Keratinocyte (primary cell): ENCODE data around the gene MINAR2. TPM values are rescaled to one million over a fixed set of nuclear protein-coding genes. Genes with fewer than 3 reads are reported as not detected.

Source experiments
- DNase-seq: peaks from one replicate; pipeline ENCODE4 v3.0.0-alpha.2; 2011; ENCODE audit warnings: low read depth, missing footprints, low spot score
- FAIRE-seq: peaks from 2 replicates; lab custom pipeline; 2011; peaks lifted over from hg19 to GRCh38; lab: Jason Lieb, UNC
- H2AFZ ChIP-seq: 2 replicates; pipeline ENCODE4 v1.6.0; 2012; ENCODE audit warnings: low read length, control low read depth, inconsistent platforms; ENCODE audit not compliant: control insufficient read depth
- H3K27ac ChIP-seq: 2 replicates; pipeline ENCODE4 v1.5.1; 2011; ENCODE audit warnings: low read length; ENCODE audit not compliant: control insufficient read depth, insufficient read depth
- H3K27me3 ChIP-seq: 3 replicates; pipeline ENCODE4 v1.6.0; 2011; ENCODE audit warnings: low read length; ENCODE audit not compliant: control insufficient read depth, insufficient read depth; ENCODE audit errors: extremely low read depth
- H3K36me3 ChIP-seq, 2 experiments: 2 replicates in 1 of 2; 3 replicates in 1 of 2; pipeline ENCODE4 v1.5.1; 2011; ENCODE audit warnings: low read length in 2 of 2, mild to moderate bottlenecking in 1 of 2; ENCODE audit not compliant: control insufficient read depth in 2 of 2, insufficient read depth in 2 of 2; ENCODE audit errors: extremely low read depth in 1 of 2
- H3K4me1 ChIP-seq: 3 replicates; pipeline ENCODE4 v1.5.1; 2011; ENCODE audit warnings: low read length; ENCODE audit not compliant: control insufficient read depth, insufficient read depth; ENCODE audit errors: extremely low read depth
- H3K4me2 ChIP-seq: 3 replicates; pipeline ENCODE4 v1.6.0; 2011; ENCODE audit warnings: low read depth, low read length; ENCODE audit not compliant: control insufficient read depth, insufficient read depth; ENCODE audit errors: extremely low read depth
- H3K4me3 ChIP-seq, 3 experiments: fragments of 200-600 bp in 1 of 3; sonication (generic) in 1 of 3; 2 replicates in 2 of 3; 3 replicates in 1 of 3; pipeline ENCODE4 v1.5.1; 2011 to 2016; ENCODE audit warnings: low read length in 3 of 3, mild to moderate bottlenecking in 3 of 3, control low read depth in 2 of 3, inconsistent platforms in 1 of 3, low read depth in 1 of 3, mixed read lengths in 1 of 3, mixed run types in 1 of 3, moderate library complexity in 1 of 3; ENCODE audit not compliant: control insufficient read depth in 2 of 3, insufficient read depth in 2 of 3; ENCODE audit errors: extremely low read depth in 1 of 3
- H3K79me2 ChIP-seq: 2 replicates; pipeline ENCODE4 v1.6.0; 2012; ENCODE audit warnings: low read length; ENCODE audit not compliant: control insufficient read depth, insufficient read depth
- H3K9ac ChIP-seq: 3 replicates; pipeline ENCODE4 v1.6.0; 2011; ENCODE audit warnings: low read length; ENCODE audit not compliant: control insufficient read depth, insufficient read depth; ENCODE audit errors: extremely low read depth
- H3K9me1 ChIP-seq: 3 replicates; pipeline ENCODE4 v1.6.0; 2011; ENCODE audit warnings: low read length; ENCODE audit not compliant: control insufficient read depth, insufficient read depth; ENCODE audit errors: extremely low read depth
- H3K9me3 ChIP-seq: 2 replicates; pipeline ENCODE4 v1.5.1; 2012; ENCODE audit warnings: low read depth, low read length; ENCODE audit not compliant: control insufficient read depth
- H4K20me1 ChIP-seq: 3 replicates; pipeline ENCODE4 v1.6.0; 2011; ENCODE audit warnings: low read length; ENCODE audit not compliant: control insufficient read depth, insufficient read depth; ENCODE audit errors: extremely low read depth
- EZH2 ChIP-seq: IDR thresholded peaks from one replicate; pipeline ENCODE4 v1.6.1; 2012; ENCODE audit warnings: inconsistent platforms, mild to moderate bottlenecking, low read length, moderate library complexity
- dilution Hi-C: fragments of 300-500 bp; cut with MboI; formaldehyde crosslinking; loops from one replicate; pipeline ENCODE4 v1.7.0; 2020; ENCODE audit warnings: low sequenced_read_pairs; ENCODE audit not compliant: extremely low pct_ligation_motif_present
- polyA plus RNA-seq, 5 experiments: library from polyadenylated mRNA; depleted of rRNA in 3 of 5; stranded (reverse) in 3 of 5; stranded (forward) in 1 of 5; unstranded in 1 of 5; fragments of >200 nt; gene quantifications; 1 replicate in 1 of 5; 2 replicates in 3 of 5; 3 replicates in 1 of 5; pipeline versions ENCODE4 v1.2.1 to v1.2.3, GENCODE V29; 2011 to 2012; ENCODE audit warnings: missing spikeins in 2 of 5, low read depth in 1 of 5, low replicate concordance in 1 of 5
- TF ChIP-seq, protein P1 (sequence below), 3 experiments: IDR thresholded peaks in 1 of 3; conservative IDR thresholded peaks in 1 of 3; optimal IDR thresholded peaks in 1 of 3; 2 replicates in 2 of 3; 3 replicates in 1 of 3; pipeline versions ENCODE3 to v1.5.1; 2011; ENCODE audit warnings: low read length in 3 of 3, mild to moderate bottlenecking in 3 of 3, moderate library complexity in 2 of 3, control low read depth in 1 of 3, inconsistent platforms in 1 of 3; ENCODE audit not compliant: insufficient read depth in 2 of 3; ENCODE audit errors: extremely low read depth in 1 of 3

Gene MINAR2
- polyA plus RNA-seq, 1 donor (not counting 4 experiments of a cell fraction or from before 2014, with no cell fraction given): not detected

DNA sequence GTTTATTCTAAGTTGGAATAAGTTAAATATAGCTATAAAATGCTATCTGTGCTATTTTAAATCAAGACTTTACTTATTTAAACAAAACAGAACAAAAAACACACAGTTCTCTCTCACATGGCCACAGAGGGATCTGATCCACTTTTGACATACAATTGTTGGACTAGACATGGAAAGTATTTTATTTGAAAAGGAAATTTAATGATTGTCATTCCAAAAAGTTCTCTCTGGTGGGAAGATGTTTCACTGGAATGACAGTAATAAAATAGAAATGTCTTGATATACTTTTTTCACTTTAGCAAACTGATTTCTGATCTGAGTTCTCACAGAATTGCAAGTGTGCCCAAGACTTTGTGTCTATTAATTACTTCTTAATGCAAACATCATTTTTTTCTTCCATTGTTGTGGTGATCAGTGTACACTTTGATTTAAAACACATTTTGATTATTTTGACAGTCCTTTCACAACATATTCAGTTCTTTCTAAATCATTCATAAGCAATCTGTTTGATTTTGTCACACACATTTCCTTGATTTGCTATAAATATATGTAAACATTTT is 30.1 kb upstream of the MINAR2 start:
- no peak overlapping the region for H3K9ac ChIP-seq
- DNase-seq (no peak), FAIRE-seq (no peak)
- no peak overlapping the region for H3K4me3 ChIP-seq
- no peaks in the 10 kb centered on the region for H3K27me3 ChIP-seq
- no peak overlapping the region for H3K4me2 ChIP-seq
- TF ChIP-seq, protein P1, sequence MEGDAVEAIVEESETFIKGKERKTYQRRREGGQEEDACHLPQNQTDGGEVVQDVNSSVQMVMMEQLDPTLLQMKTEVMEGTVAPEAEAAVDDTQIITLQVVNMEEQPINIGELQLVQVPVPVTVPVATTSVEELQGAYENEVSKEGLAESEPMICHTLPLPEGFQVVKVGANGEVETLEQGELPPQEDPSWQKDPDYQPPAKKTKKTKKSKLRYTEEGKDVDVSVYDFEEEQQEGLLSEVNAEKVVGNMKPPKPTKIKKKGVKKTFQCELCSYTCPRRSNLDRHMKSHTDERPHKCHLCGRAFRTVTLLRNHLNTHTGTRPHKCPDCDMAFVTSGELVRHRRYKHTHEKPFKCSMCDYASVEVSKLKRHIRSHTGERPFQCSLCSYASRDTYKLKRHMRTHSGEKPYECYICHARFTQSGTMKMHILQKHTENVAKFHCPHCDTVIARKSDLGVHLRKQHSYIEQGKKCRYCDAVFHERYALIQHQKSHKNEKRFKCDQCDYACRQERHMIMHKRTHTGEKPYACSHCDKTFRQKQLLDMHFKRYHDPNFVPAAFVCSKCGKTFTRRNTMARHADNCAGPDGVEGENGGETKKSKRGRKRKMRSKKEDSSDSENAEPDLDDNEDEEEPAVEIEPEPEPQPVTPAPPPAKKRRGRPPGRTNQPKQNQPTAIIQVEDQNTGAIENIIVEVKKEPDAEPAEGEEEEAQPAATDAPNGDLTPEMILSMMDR (optimal IDR thresholded peaks at IDR 0.05 in 1 of 3, IDR thresholded peaks at IDR 0.05 in 1 of 3, conservative IDR thresholded peaks at IDR 0.05 in 1 of 3; ENCODE audit: extremely low read depth in 1 of 3, insufficient read depth in 2 of 3, low read length in 3 of 3): no peak
- TF ChIP-seq EZH2: no peak
- H3K9me1 ChIP-seq: no peaks in the 10 kb centered on the region
- no peak overlapping the region for H3K27ac ChIP-seq
- no peaks in the 10 kb centered on the region for H4K20me1 ChIP-seq
- H3K36me3 ChIP-seq: no peaks in the 10 kb centered on the region
- dilution Hi-C loops: no loop called here
- no peaks in the 10 kb centered on the region for H3K9me3 ChIP-seq
- H3K79me2 ChIP-seq: no peaks in the 10 kb centered on the region
- H2AFZ ChIP-seq: no peak overlapping the region
- no peaks in the 10 kb centered on the region for H3K4me1 ChIP-seq

DNA sequence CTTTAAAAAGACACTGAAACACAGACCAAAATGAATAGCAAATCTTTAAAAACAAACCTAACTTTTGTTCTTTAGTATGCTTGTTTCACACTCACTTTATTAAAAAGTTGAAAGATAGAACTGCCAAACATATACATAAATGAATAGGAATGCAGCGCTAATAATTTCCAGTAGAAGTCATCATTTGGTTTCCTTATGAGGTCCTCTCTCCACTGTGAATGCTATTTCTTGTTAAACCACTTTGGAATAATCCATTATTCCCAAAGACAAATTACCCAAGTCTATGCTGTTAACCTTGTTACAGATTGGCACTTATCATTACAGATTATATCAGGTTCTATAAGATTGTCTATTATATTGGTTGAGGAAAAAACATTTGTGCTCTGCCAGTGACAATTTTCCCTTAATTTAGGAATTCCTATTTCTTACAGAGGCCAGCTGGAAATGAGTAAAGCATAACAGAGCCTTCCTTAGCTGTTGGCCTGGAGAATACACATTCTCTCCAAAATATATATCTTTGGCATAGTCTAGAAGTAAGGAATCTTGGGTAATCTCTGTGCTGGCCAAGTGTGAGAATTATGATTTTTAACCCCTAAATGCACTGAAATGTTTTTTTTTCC is 29.3 kb upstream of the MINAR2 start:
- no peak overlapping the region for H2AFZ ChIP-seq
- H3K27ac ChIP-seq: no peak overlapping the region
- FAIRE-seq: no peak
- no peaks in the 10 kb centered on the region for H3K9me3 ChIP-seq
- no peak for DNase-seq
- no peaks in the 10 kb centered on the region for H3K4me1 ChIP-seq
- no peak for TF ChIP-seq EZH2
- no peak overlapping the region for H3K4me2 ChIP-seq
- H3K9ac ChIP-seq: no peak overlapping the region
- no peaks in the 10 kb centered on the region for H3K79me2 ChIP-seq
- no peaks in the 10 kb centered on the region for H3K9me1 ChIP-seq
- no peaks in the 10 kb centered on the region for H4K20me1 ChIP-seq
- H3K27me3 ChIP-seq: no peaks in the 10 kb centered on the region
- H3K36me3 ChIP-seq: no peaks in the 10 kb centered on the region
- no peak overlapping the region for H3K4me3 ChIP-seq
- dilution Hi-C loops: no loop called here
